ENCODE results near the gene WFDC1.

Gene WFDC1

GRCh38 chr16:84303516-84303915 lies 8.8 kb downstream of the WFDC1 start:
- DNase-seq = no peak

GRCh38 chr16:84306564-84306963 lies 11.9 kb downstream of the WFDC1 start:
- DNase-seq = no peak

GRCh38 chr16:84307209-84307954 lies 12.7 kb downstream of the WFDC1 start:
- DNase-seq = no peak

DNA sequence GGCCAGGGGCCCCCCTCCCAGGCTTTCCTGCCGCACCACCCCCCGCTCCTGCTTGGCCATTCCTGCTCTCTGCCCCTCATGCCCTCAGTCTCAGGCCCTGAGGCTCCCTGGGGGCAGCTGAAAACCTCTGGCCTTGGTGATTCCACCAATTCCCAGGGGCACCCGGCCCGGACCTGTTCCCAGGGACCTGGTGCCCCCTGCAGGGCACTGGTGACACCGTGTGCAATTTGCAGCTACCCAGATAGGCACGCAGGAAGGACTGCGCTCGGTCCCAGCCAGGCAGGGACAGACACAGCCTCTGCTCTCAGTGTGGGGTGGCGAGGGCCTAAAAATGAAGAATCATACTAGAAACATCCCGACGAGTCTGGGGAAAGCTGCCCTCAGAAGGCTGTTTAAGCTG lies 13.4 kb downstream of the WFDC1 start:
- peak; percentile 50 for DNase-seq

DNA sequence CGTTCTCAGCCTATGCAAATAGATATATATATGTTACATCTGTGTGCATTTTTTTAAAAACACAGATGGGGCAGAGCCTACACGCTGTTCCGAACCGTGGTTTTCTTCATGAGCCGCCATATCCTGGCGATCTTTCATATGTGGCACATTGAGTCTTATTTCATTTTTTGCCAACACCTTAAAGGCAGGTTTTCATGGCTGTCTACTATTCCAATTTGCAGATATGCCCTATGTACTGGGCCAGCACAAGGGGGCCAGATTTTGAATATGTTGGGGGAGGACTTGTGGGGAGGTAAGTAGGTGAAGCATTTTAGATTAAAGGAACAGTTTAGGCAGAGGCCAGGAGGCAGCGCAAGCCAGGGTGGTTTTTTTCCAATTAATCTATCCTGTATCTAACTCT lies 16.0 kb downstream of the WFDC1 start:
- no peak for DNase-seq

DNA sequence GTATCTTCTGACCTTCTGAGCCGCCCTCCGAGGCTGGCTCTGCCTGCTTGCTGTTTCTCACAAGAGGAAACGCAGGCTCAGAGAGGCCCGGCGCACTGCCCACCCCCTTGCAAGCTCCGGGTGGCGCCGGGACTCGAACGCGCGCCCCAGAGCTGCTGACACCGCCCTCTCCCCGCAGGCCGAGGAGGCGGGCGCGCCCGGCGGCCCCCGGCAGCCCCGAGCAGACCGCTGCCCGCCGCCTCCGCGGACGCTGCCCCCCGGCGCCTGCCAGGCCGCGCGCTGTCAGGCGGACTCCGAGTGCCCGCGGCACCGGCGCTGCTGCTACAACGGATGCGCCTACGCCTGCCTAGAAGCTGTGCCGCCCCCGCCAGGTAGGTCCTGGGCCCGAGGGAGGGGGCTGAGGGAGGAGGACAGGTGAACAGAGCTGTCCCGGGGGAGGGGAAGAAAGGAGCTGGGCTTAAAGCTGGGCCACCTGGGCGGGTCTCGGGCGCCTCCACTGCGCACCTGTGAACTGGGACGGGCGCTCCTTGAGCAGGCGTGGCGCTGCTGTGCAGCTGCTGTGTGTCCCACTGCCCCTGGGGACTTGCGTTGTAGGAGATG lies 18.2 kb downstream of the WFDC1 start:
- peak; percentile 88 for DNase-seq

DNA sequence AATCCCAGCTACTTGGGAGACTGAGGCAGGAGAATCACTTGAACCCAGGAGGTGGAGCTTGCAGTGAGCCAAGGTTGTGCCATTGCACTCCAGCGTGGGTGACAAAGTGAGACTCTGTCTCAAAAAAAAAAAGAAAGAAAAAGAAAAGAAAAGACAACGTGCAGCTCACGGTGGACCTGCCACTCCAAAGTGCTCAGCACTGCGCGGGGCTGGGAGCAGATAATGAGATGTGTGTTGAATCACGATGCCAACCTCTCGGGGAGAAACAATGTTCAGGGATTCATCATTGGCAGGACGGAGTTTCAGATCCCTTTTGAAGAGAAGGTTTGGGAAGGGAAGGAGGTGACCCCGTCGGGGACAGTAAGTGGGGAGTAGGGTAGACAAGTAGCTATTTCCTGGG lies 19.2 kb downstream of the WFDC1 start:
- no peak for DNase-seq

GRCh38 chr16:84314373-84314772 lies 19.7 kb downstream of the WFDC1 start:
- DNase-seq = peak; percentile 58

- DNase-seq = no peak
These were observed 20.1 kb downstream of the WFDC1 start for GRCh38 chr16:84314814-84315213.

GRCh38 chr16:84315422-84315821 lies 20.7 kb downstream of the WFDC1 start:
- no peak for DNase-seq

GRCh38 chr16:84318091-84318975 lies 23.7 kb downstream of the WFDC1 start:
- DNase-seq = no peak

GRCh38 chr16:84319146-84319760 lies 24.6 kb downstream of the WFDC1 start:
- DNase-seq = no peak

DNA sequence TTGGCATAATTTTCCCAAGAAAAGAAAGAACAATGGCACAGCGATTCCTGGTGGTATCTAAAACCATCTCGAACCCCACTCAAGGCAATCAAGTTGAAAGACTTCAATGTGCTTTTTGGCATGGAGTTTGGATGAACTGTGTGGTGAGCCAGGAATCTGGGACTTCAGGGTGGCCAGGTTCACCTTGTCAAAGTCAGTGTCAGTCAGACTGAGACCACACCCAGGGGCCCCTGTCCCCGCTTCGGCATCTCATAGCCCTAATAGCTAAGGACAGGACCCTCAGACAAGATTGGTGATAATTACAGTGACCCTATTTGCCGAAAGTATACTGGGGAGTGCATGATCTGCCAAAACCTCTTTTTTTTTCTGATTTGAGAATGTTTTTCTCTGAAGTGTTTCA lies 25.8 kb downstream of the WFDC1 start:
- DNase-seq = no peak

GRCh38 chr16:84321932-84322331 lies 27.3 kb downstream of the WFDC1 start:
- peak; percentile 56 for DNase-seq

DNA sequence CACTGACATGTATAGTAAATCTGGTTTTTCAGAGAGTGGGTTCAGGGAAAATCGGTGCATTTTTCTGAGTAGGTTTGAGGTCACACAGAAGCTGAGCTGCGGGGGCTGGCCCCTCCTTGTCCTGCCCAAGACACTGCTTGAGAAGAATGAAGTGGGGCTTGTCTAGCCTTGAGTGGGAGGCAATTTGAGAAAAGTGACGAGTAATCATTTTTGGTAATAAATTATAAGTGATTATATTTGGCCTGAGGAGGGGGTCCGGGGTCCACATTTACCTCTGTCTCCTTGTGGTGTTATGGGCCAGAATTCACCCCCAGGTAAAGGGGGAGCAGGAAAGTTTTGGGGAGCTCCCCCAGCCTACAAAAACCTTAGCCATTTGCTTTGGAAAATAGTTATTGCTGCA lies 28.1 kb downstream of the WFDC1 start:
- no peak for DNase-seq

GRCh38 chr16:84323606-84324005 lies 28.9 kb downstream of the WFDC1 start:
- no peak for DNase-seq

DNA sequence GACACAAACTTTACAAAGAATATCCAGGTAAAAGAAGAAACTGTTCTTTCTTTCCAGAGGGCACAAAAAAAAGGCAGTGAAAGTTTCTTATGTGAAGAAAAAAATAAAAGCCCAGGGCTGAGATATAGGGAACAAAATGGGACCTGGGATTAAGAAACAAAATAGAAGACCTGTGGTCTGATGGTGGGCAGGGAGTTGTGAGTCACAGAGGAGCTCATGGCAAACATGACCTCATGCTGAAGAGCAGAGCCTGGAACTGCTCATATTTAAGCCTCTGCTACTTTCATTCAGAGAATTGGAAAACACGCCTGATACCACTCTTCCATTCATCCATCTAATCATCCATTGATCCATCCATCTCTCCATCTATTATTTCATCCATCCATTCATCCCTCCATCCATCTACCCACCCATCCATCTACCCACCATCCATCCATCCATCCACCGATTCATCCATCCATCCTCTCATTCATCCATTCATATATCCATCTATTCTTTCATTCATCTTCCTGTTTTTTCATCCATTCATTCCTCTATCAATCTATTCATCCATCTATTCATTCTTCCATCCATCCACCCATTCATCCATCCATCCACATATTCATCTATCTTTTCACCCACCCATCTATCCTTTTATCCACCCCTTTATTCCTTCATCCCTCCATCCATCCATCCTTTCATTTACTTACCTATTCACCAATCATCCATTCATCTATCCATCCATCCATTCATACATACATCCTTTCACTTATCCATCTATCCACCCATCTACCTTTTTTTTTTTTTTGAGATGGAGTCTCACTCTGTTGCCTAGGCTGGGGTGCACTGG lies 30.0 kb downstream of the WFDC1 start:
- DNase-seq = no peak

GRCh38 chr16:84326545-84326944 lies 31.9 kb downstream of the WFDC1 start:
- DNase-seq = no peak

GRCh38 chr16:84327926-84328505 lies 33.3 kb downstream of the WFDC1 start:
- DNase-seq = no peak

DNA sequence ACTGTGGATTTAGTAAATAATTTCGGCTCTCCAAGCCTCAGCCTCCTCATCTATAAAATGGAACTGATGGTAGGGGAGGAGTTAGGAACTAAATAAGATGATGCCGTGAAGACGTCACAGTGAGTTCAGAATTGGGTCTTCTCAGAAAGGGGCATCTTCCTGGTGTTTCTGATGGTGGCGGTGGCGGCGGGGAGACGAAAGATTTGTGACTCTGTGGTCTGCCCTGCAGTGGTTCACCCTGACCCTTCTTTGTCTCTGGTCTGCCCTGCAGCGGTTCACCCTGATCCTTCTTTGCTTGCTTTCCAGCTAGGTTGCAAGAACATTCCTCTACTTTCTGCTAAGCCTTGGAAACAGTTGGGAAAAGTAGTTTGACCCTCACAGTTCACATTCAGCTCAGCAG lies 34.3 kb downstream of the WFDC1 start:
- DNase-seq = no peak

DNA sequence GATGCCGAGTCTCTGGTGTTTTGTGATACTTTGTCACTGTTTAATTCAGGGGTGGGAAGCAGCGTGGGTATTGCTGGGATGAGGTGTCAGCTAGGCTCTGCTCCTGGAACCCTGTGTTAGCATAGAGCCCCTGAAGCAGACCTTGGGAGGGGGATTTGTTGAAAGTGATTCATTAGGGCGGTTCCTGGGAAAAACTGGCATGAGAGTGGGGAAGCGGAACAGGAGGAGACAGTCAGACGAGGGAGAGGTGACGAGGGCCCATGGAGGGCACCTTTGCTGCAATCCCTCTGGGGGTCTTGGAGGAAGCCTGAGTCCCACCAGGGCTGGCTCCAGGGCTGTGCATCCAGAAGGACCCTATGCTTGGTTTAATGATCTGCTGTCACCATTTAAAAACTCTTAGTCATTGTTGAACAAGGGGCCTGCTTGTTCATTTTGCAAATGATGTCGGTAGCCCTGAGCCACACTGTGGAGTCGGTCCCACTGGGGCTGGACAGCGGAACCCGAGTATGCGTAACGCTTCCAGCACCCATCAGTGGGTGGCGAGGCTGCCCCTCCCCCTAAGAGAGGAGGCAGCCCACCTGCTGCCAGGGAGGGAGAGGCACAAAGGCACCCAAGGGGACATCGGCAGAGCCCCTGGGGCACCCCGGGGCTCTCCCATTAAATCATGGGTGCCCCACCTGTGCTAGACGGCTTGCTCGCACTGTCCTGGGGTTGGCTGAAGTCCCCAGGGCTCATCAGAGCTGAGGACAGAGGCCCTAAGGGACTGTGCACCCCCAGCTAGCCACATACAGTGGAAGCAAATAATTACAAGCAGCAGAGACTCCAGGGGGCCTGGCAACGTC lies 35.4 kb downstream of the WFDC1 start:
- no peak for DNase-seq
